IMR-90 (cell line): ENCODE measurements around the gene CGREF1. TPM values are rescaled to one million over a fixed set of nuclear protein-coding genes. Genes with fewer than 3 reads are reported as not detected.

Source experiments
- ATAC-seq: fragments of 200-7000 bp; cut with Tn5 transposase; 2 replicates; pipeline ENCODE4 v1.9.1; 2020; ENCODE audit warnings: low read depth, mild to moderate bottlenecking, moderate library complexity
- BruUV-seq: library from RNA; stranded (reverse); fragments of 400-500 nt; replicated peaks from 2 replicates; lab custom pipeline; 2021; lab: Mats Ljungman, UMichigan
- CTCF ChIA-PET: fragments of 300-600 bp; formaldehyde crosslinking; extraction: SDS; loops from one replicate; lab custom pipeline; 2021; ENCODE audit warnings: antibody characterized with exemption; lab: Yijun Ruan, JAX
- POLR2A ChIA-PET: fragments of 300-600 bp; sonication (Branson Sonifier 250); formaldehyde crosslinking; loops from one replicate; lab custom pipeline; 2022; ENCODE audit warnings: antibody characterized with exemption; ENCODE audit not compliant: unreplicated experiment; lab: Charles Lee
- DNase-seq: peaks from one replicate; pipeline ENCODE4 v3.0.0; 2013
- H2AFZ ChIP-seq: replicated peaks from 2 replicates; pipeline ENCODE3; 2013; ENCODE audit warnings: low read length, mild to moderate bottlenecking; ENCODE audit not compliant: poor library complexity
- H2AK5ac ChIP-seq: 2 replicates; pipeline ENCODE4 v1.6.1; 2013; ENCODE audit warnings: low read depth, low read length, inconsistent platforms
- H2AK9ac ChIP-seq: replicated peaks from 2 replicates; pipeline ENCODE3; 2013; ENCODE audit warnings: mild to moderate bottlenecking, low read depth, low read length, moderate library complexity; ENCODE audit not compliant: poor library complexity
- H2BK120ac ChIP-seq: 2 replicates; pipeline ENCODE4 v1.6.1; 2013; ENCODE audit warnings: low read depth, low read length, inconsistent platforms
- H2BK15ac ChIP-seq: 3 replicates; pipeline ENCODE4 v1.6.1; 2013; ENCODE audit warnings: low read depth, low read length, inconsistent platforms
- H2BK20ac ChIP-seq: 2 replicates; pipeline ENCODE4 v1.6.1; 2013; ENCODE audit warnings: low read depth, mild to moderate bottlenecking, inconsistent platforms, low read length, moderate library complexity
- H2BK5ac ChIP-seq: 2 replicates; pipeline ENCODE4 v1.6.1; 2013; ENCODE audit warnings: mild to moderate bottlenecking, low read depth, low read length, inconsistent platforms; ENCODE audit not compliant: poor library complexity, severe bottlenecking
- H3K14ac ChIP-seq: replicated peaks from 2 replicates; pipeline ENCODE4 v1.6.1; 2013; ENCODE audit warnings: low read depth, low read length, inconsistent platforms
- H3K18ac ChIP-seq: 2 replicates; pipeline ENCODE4 v1.6.1; 2013; ENCODE audit warnings: low read depth, low read length, control low read depth
- H3K23ac ChIP-seq: 2 replicates; pipeline ENCODE4 v1.6.1; 2013; ENCODE audit warnings: low read depth, low read length, inconsistent platforms
- H3K27ac ChIP-seq: 2 replicates; pipeline ENCODE4 v1.5.1; 2013; ENCODE audit warnings: mild to moderate bottlenecking, control low read depth, low read length; ENCODE audit not compliant: insufficient read depth
- H3K27me3 ChIP-seq: 2 replicates; pipeline ENCODE4 v1.6.1; 2013; ENCODE audit warnings: low read length; ENCODE audit not compliant: control insufficient read depth, insufficient read depth
- H3K36me3 ChIP-seq: 2 replicates; pipeline ENCODE4 v1.6.1; 2013; ENCODE audit warnings: low read length, mixed read lengths; ENCODE audit not compliant: control insufficient read depth, insufficient read depth
- H3K4ac ChIP-seq: 2 replicates; pipeline ENCODE4 v1.6.1; 2013; ENCODE audit warnings: low read depth, low read length, inconsistent platforms
- H3K4me1 ChIP-seq: 2 replicates; pipeline ENCODE4 v1.6.1; 2013; ENCODE audit warnings: low read length, mixed read lengths; ENCODE audit not compliant: control insufficient read depth, insufficient read depth
- H3K4me2 ChIP-seq: 2 replicates; pipeline ENCODE4 v1.6.1; 2013; ENCODE audit warnings: low read depth, mild to moderate bottlenecking, control low read depth, low read length, moderate library complexity
- H3K4me3 ChIP-seq: 2 replicates; pipeline ENCODE4 v1.5.1; 2013; ENCODE audit warnings: low read depth, mild to moderate bottlenecking, control low read depth, low read length, moderate library complexity; ENCODE audit not compliant: insufficient read depth
- H3K56ac ChIP-seq: 2 replicates; pipeline ENCODE4 v1.6.1; 2013; ENCODE audit warnings: low read length, inconsistent platforms; ENCODE audit not compliant: insufficient read depth; ENCODE audit errors: extremely low read depth
- H3K79me1 ChIP-seq, 2 experiments: 2 replicates each; pipeline ENCODE4 v1.6.1; 2013; ENCODE audit warnings: low read length in 2 of 2, inconsistent platforms in 1 of 2, low read depth in 1 of 2
- H3K9ac ChIP-seq: 2 replicates; pipeline ENCODE4 v1.6.1; 2013; ENCODE audit warnings: low read depth, low read length, control low read depth
- H3K9me1 ChIP-seq: 2 replicates; pipeline ENCODE4 v1.6.1; 2013; ENCODE audit warnings: low read length, inconsistent platforms; ENCODE audit not compliant: insufficient read depth
- H3K9me3 ChIP-seq: 2 replicates; pipeline ENCODE4 v1.6.1; 2013; ENCODE audit warnings: low read length; ENCODE audit not compliant: control insufficient read depth, insufficient read depth
- H4K20me1 ChIP-seq: 2 replicates; pipeline ENCODE4 v1.6.1; 2013; ENCODE audit warnings: low read length, inconsistent platforms; ENCODE audit not compliant: insufficient read depth
- H4K5ac ChIP-seq: 2 replicates; pipeline ENCODE4 v1.6.1; 2013; ENCODE audit warnings: mild to moderate bottlenecking, low read depth, low read length, control low read depth
- H4K8ac ChIP-seq, 2 experiments: 2 replicates each; pipeline ENCODE4 v1.6.1; 2013; ENCODE audit warnings: low read depth in 2 of 2, low read length in 2 of 2, control low read depth in 1 of 2, inconsistent platforms in 1 of 2
- H4K91ac ChIP-seq: 2 replicates; pipeline ENCODE4 v1.6.1; 2013; ENCODE audit warnings: low read depth, low read length, inconsistent platforms; ENCODE audit not compliant: insufficient read depth
- RAD21 ChIP-seq: IDR thresholded peaks from 2 replicates; pipeline ENCODE4 v1.6.1; 2012; ENCODE audit warnings: low read length, improper control_type of control experiment
- RCOR1 ChIP-seq: IDR thresholded peaks from 2 replicates; pipeline ENCODE4 v1.6.1; 2012; ENCODE audit warnings: mild to moderate bottlenecking, low read length, improper control_type of control experiment; ENCODE audit not compliant: insufficient replicate concordance
- RFX5 ChIP-seq: IDR thresholded peaks from 2 replicates; pipeline ENCODE4 v1.8.0; 2012; ENCODE audit warnings: low read depth, mild to moderate bottlenecking, low read length, moderate library complexity
- WGBS, 2 experiments: methylation state at CpG; one replicate each; pipeline versions ENCODE4 v1.1.5 to v1.1.7; 2013; ENCODE audit warnings: missing lambda C conversion rate in 2 of 2; ENCODE audit not compliant: insufficient read length in 1 of 2; ENCODE audit errors: extremely low coverage in 2 of 2; 5-methylcytosine and 5-hydroxymethylcytosine counted together
- dilution Hi-C: fragments of 300-500 bp; cut with HindIII; formaldehyde crosslinking; loops from one replicate; pipeline ENCODE4 v1.14.3; 2018; ENCODE audit warnings: low sequenced_read_pairs; ENCODE audit not compliant: unreplicated experiment
- in situ Hi-C: fragments of 300-500 bp; cut with MboI; formaldehyde crosslinking; loops from 3 replicates; pipeline ENCODE4 v1.14.3; 2019; ENCODE audit warnings: low sequenced_read_pairs, inconsistent platforms, mixed read lengths
- intact Hi-C: fragments of 100-400 bp; cut with micrococcal nuclease; formaldehyde crosslinking; loops from 2 replicates; pipeline ENCODE4 v1.10.0; 2022
- polyA plus RNA-seq, 3 experiments: library from polyadenylated mRNA; depleted of rRNA; stranded (reverse); fragments of >200 nt; gene quantifications; 2 replicates each; pipeline ENCODE4 v1.2.3, GENCODE V29; 2012; ENCODE audit warnings: low replicate concordance in 1 of 3
- total RNA-seq: library from RNA; depleted of rRNA; stranded (reverse); fragments of >200 nt; gene quantifications from 2 replicates; pipeline ENCODE4 v1.2.3, GENCODE V29; 2012

The CGREF1 gene
- total and polyA plus RNA-seq, 2 of the 4 experiments (the other 2 are of a cell fraction): 0.54 to 1.3 TPM

- H3K9me3 ChIP-seq: peaks cover 7% of the 10 kb centered on the region
- H4K20me1 ChIP-seq: no peaks in the 10 kb centered on the region
- no peak overlapping the region for H2BK20ac ChIP-seq
- no peak overlapping the region for H3K4ac ChIP-seq
- H4K8ac ChIP-seq: no peak overlapping the region
- no peak overlapping the region for H2BK5ac ChIP-seq
- H3K27me3 ChIP-seq: peaks cover 33% of the 10 kb centered on the region
- no peak overlapping the region for H2BK15ac ChIP-seq
- no peak overlapping the region for H3K9ac ChIP-seq
- no peak overlapping the region for H2AFZ ChIP-seq
- no peaks in the 10 kb centered on the region for H3K9me1 ChIP-seq
- intact Hi-C loops: no loop called here
- no peak overlapping the region for H3K4me3 ChIP-seq
- ChIA-PET POLR2A (no interaction called here), CTCF (no interaction called here)
- H3K79me1 ChIP-seq: no peaks in the 10 kb centered on the region
- no peak overlapping the region for H4K91ac ChIP-seq
- H3K14ac ChIP-seq: no peak overlapping the region
- dilution Hi-C loops: no loop called here
- no peak overlapping the region for H3K4me2 ChIP-seq
- H3K23ac ChIP-seq: no peak overlapping the region
- no peak overlapping the region for H3K56ac ChIP-seq
- WGBS, 2 experiments: no CpG with 5 or more reads among the region's 2 CpGs
- H2BK120ac ChIP-seq: no peak overlapping the region
- in situ Hi-C loops: no loop called here
- BruUV-seq: no TSS peak
- H2AK5ac ChIP-seq: no peak overlapping the region
- no peak overlapping the region for H3K18ac ChIP-seq
- no peak overlapping the region for H2AK9ac ChIP-seq
- TF ChIP-seq RCOR1: no peak
- no peak for TF ChIP-seq RAD21
- no peak for TF ChIP-seq RFX5
- ATAC-seq (no peak), DNase-seq (no peak)
- no peak overlapping the region for H4K5ac ChIP-seq
- H3K27ac ChIP-seq: no peak overlapping the region
- H3K36me3 ChIP-seq: no peaks in the 10 kb centered on the region
- H3K4me1 ChIP-seq: no peaks in the 10 kb centered on the region
Observed at GRCh38 chr2:27145682-27146081, 26.8 kb upstream of the CGREF1 start.
